GM18870 (cell line): ENCODE measurements around the gene PRKCE.

Source experiments
- ATAC-seq: cut with Tn5 transposase; IDR thresholded peaks from one replicate; pipeline ENCODE4 v1.9.1; 2021; ENCODE audit warnings: moderate library complexity; ENCODE audit not compliant: unreplicated experiment

The PRKCE gene

DNA sequence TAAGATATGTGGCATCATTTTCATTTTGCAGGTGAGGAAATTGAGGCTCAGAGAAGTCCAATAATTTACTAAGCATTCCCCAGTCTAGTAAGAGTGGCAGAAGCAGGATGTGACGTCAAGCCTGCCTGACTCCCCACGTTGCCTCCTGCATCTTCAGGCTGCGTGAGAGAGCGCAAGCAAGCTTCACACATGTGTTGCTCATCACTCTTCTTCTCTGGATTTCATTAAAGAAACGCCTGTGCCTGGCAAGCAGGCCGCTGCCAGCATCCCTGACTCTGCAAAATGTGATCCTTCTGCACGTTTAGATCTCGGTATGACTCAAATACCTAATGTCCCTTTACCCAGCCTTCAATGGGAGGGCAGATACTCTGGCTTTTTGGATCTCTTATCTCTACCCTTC, 96.8 kb downstream of the PRKCE start:
- no peak for ATAC-seq

DNA sequence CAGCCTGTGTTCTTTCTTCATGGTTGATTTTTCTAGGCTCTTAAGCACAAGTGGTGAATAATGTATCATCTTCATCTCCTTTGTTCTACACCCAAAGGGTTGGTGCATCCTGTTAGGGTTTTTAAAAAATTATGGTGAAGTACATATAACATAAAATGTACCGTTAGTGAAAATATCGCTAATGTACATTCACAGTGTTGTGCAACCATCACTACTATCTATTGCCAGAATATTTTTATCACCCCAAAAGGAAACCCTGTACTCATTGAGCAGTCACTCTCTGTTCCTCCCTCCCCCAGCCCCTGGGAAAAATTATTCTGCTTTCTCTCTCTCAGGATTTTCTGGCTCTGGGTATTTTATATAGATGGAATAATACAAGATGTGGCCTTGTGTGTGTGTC, 98.5 kb downstream of the PRKCE start:
- ATAC-seq = no peak

DNA sequence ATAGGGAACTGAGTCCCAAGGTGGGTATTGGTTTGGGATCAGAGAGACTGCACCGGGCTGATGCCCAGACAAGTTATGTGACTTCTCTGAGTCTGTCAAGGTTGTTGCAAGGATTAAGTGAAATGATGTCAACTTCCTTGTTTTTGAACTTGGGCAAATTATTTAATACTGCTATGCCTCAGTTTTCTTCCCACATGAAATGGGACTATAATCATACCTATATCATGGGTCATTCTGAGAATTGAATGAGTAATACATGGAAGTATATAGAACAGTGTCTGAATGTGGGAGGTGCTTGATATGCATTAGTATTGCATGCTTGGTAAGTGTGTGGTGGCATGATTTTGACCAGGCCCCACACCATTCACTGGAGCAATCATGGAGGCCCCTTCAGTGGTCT, 99.0 kb downstream of the PRKCE start:
- no peak for ATAC-seq

DNA sequence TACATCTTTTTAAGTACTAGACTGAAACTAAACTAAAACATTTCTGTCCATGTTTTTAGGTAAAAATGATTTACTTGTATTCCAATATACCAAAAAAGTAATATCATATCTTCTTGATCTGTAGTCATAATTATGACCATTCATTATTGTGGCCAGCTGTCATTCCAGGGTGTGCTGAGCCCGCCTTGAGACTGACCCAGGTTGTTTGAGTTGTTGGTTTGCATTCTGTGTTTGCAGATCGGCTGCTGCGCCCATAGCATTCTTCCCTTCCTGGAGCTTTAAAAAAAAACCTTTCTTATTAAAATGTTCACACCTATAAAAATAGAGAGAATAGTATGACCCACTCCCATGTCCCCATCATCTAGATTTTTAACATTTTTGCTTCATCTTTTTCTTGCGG, 101.9 kb downstream of the PRKCE start:
- ATAC-seq = no peak

DNA sequence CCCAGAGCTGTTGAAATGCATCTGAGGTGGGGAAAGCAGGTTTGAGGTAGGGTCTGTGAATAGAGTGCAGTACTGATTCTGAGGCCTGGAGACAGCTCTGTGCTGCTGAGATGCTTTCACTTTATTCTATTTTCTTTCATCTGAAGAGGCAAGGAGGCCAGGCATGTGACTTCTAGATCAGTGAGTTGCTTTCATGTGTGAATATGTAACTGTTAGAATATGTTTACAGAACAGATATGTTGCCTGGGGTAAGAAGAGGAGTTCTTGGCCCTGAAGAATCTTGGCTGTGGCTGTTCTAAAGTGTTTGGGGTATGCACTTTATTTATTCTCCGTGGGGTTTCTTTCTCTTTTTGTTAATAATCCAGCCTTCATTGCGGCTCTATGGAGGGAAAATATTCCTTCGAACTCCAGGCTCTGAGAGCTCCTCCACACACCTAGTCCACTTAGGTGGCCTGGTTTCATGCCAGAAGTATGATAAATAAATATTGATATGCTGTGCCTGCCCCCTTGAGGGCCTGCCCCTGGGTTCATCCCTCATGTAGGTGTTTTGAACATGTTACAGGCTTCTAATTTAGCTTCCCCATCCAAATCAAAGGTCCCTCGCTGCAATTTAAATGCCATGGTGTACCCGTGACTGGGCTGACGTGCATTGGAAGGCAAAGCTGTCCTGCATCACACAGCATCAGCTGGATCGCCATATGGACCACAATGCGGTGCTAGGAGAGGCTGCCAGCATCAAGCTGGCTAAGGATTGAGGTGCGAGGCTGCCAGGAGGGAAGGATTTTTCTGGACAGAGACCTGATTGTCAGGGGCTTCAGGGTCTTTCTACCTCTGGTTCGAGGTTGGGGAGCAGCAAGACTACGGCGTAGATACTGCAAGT, 102.9 kb downstream of the PRKCE start:
- no peak for ATAC-seq

DNA sequence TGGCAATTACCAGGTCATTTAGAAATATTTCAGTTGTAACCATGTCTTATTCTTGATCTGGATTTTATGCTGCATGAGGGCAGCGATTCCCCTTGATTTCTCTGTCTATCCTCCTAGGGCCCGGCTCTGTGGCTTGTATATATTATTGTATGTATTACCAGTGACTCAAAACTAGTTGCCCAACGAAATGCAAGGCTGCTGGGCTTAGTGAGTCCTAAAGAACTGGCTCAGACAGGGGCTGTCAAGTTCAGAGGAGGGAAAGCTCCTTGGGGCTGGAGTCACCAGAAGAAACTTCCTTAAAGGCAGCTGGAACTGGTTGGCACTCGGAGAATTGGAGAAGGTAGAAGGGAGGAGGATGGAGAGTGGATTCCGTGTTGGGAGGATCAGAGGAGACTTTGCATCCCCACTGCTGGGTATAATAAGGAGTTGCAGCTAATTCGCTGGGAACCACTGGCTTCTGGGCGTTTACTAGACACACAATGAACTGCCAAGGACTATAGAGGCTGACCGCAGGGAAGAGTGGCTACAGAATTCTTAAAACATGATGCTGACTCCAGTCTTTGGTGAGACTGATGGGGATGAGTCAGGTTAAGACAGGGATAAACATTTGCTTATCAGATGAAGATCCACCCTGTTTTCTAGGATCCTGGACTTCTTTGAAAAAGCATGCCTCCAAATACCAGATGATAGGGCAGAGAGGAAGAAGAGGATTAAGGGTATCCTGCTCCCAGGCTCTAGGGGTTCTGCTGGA, 104.3 kb downstream of the PRKCE start:
- no peak for ATAC-seq

DNA sequence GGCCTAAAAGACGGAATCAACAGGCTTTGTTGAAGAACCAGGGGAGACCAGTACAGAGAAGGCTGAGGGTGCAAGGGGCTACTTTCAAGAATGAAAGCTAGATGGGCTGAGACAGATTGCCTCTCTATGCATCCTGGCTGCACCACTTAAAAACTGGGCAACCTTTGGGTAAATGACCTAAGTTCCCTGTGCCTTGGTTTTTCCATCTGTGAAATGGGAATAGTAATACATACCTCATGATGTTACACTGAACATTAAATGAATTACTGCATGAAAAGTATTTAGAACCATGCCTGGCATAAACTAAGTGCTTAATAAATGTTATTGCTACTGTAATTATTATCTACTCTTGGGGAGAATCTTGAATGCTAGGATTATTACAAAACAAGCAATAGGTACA, 106.5 kb downstream of the PRKCE start:
- no peak for ATAC-seq

DNA sequence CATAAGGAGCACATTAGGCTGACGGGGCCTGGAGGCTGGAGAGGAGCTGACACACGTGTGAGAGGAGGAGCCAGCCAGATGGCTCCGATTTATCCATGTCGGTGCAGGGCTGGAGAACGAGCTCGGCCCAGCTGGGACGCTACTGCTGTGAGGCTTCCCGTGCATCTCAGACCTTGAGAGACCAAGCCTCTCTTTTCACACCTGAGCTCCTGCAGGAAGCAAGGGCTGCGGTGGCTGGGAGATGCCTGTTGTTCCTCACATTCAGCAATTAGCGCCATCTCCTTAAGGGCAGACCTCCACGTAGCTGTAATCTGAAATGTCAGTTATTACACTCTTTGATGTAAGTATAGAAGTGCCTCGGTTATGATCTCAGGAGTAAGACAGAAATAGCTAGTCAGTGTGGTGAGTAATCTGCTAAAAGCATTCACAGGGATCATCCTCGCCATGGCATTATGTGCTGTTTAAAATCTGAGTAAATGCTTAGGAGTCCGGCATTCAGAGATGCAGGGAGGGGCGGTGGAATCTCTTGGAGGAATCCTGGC, 107.9 kb downstream of the PRKCE start:
- ATAC-seq = no peak

DNA sequence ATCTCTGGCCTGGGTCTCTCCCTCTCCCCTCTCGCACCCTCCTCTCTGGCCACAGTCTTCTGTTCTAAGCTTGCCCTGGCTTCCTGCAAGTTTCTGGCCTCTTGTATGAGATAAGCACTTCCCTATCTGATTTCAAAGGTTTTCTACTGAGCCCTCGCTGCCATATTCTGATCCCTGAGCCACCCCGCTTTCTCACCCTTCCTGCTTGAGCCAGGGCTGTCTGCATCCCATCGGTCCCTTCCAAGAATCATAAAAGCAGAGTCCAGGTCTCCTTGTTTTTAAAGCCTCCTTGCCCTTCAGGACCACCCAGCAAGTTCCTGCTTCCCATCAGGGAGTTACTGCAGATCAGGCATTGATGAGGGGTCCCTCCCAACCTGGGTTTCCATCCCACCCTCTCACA, 110.2 kb downstream of the PRKCE start:
- no peak for ATAC-seq

DNA sequence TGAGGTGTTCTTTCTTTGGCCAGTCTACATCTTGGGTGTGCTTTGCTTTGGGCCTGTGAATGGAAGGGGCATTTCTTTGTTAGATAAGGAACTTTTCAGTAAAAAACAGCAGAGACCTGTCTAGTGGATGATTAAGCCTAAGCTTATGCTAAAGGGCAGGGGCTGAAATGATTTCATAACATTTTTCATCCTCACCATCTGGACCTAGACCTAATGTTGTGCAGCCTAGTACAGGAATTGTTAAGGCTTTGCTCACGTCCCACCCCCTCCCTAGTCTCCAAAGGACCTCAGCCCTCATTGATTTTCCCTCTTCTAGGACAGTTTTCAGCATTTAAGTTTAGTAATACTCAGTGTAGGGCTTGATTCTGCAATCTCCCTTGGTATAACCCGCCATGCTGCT, 111.8 kb downstream of the PRKCE start:
- ATAC-seq = no peak

DNA sequence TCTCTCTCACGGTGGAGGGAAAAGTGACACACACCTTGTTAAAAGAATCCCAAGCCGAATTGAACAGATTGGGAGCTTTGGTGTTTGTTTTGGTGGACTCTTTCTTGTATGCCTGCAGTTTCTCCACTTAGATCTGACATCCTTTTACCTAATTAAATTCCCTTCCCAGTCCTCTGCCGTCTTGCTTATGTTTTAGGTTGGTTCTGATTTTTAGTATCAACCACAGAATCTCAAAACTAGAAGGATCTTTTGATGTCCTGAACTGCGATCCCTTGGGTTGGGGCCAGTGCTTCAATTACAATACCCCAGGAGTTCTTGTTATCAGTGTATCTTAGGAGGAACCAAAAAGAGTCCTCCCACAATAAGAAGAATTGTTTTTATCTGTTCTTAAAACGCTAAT, 112.3 kb downstream of the PRKCE start:
- ATAC-seq = no peak

DNA sequence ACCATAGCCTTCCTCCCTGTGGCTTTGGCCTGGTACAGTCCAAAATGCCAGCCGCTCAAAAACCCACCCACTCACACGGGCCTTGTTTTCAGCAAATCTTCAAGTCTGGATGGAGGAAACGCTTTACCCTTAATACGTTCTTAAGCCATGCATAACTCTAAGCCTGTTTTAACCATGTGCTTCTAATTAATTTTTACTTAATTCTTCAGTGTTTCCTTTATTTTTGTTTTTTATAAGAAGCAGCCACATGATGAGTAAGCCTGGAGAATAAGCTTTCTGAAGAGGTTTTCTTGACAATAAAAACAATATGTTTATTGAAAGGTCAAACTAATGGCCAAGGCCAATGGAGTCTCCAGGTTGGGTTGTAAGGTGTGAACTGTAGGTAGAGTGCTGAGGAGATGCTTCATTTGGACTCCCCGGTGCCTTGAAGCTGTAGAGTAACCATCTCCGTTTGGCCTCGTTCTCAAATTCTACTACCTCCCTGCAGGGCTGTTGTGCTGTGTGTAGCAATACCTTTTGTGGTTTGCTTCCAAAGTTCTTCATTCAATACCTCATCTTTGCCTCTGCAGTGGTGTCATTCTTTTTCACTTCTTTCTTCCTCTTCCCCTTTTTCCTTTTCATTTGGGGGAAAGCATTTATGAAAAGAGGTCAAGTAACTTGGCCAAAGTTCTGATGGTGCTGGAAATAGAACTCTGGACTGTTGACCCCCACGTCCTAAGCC, 113.7 kb downstream of the PRKCE start:
- ATAC-seq = no peak

DNA sequence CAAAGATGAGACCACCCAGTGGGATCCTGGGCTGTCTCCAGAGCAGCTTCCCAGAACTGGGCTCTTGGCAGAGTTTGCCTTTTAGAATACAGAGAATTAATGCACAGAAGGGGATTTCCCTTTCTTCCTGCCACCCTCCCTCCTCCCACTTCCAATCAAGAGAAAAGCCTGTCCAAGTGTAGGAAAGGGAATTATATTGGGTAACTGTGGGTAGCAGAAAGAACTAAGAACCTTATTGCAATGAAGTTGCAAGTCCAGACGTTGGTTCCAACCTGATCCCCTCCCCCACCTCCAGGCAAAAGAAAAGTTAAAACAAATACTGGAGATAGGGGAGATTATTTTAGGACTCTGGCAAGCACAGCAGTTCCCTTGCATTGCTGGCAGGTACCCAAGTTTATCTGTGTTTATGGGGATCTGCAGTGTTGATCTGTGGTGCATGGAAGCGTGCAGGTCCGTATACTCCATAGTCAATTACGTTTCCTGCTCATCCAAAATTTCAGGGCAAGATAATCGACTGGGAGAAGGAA, 114.3 kb downstream of the PRKCE start:
- ATAC-seq = no peak

DNA sequence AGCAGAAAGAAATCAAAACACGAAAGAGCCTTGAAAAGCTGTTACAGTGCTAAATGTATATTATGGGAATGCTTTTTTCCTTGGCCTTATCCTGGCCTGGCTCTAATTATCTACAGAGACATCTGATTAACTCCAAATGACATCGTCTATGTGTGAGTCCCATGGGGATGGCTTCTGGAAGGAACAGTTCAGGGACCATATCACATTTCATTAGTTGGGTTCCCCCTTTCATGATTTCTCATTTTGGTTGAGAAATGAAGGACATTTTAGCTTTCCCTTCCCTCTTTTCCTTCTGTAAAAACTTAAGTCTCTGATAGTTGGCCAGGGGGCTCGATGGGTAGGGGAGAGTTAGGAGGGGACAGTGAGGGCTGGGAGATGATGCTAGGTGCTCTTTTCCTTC, 116.7 kb downstream of the PRKCE start:
- no peak for ATAC-seq

DNA sequence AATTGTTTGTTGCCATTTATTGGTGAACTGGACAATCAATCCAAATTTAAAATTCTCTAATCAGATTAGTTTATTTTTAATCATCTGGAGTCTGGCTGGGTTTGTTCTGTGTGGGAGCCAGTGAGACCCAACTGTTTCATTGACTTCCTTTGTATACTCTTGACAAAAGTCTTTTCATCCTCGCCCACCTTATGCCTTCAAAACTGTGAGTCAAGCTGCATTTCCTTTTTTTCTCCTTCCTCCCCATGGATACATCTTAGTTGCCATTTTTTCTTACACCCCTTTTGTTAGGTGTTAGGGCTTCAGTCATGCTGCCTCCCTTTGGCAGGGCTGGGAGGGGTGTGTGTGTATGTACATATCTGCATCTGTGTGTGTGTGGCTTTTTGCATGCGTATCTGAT, 117.6 kb downstream of the PRKCE start:
- no peak for ATAC-seq

DNA sequence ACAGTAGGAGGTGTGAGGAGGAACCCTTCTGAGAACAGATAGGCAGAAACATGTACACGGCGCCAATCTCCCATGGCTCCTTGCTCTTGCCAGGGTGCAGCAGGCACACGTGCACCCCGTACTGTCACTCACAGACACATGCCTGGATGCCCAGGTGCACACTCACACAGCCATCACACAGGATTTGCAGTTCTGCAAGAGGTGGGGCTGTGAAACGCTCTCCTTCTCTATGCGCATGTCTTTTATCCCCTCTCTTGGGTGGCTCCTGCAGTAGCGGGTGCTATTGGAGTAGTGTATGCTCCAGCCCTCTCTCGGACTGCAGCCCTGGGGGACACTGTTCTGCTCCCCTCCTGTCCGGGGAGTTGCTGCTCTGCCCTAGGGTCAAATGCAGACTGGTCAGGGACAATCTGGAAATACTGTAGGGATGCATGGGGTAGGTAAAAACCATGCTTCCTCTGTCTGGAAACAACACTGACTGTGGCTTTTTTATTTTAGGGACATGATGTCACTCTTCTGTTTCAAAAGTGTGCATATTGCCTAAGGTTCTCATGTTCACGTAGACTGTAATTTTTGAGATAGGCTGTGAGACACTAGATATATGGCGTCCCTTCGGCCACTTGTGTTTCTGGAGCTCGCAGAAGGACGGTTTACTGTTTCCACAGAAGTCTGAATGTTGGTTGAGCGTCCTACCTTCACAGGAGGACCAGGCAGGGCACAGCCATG, 118.5 kb downstream of the PRKCE start:
- ATAC-seq = no peak

DNA sequence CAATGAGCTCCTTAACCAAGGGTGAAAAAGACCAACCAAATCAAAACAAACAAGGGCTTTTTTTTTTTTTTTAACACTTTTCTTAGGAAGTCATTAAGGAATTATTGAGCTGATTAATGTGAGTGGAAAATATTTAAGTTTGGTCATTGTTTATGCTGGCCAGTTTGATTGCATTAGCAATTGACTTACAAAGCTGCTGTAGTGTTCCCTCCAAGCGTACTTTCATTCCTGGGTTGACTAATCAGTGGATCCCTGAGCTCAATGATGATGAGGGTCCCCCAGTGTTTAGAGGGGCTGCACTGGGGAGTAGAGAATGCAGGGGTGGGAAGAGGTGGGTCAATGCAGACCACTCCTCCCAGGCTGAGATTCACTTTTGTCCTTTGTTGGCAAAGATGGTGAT, 119.3 kb downstream of the PRKCE start:
- no peak for ATAC-seq

DNA sequence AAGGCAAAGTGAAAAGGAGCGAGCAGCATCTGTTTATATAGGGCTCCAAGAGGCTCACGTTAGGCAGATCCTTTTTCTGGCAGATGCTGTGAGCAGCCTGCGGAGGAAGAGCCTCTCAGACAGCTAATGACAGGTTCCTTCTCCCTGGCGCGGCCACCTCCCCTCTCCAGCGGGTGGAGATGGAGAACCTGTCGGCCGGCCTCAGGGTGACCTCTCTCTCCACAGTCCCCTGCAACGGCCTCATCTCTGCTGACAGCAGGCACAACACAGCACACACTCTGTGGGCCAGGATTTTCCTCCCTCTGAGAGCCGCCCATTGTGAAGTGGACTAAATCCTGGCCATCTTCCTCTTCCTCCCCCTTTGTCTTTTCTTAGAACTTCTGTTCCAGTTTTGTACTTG, 119.8 kb downstream of the PRKCE start:
- no peak for ATAC-seq

DNA sequence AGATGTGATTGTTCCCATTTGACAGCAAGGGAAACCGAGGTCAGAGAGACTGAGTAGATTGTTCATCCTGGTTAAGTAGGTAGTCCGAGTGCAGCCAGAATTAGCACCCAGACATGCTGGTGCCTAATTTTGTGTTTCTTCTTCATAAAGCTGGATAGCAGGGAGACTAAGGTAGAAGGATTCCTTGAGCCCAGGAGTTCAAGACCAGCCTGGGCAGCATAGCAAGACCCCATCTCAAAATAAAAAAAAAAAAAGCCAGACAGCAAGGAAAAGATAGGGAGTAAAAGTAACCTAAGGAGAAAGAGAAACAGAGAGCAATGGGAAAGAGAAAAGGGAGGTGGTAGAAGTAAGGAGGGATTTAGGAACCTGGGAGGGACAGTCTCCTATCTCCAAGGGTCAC, 120.6 kb downstream of the PRKCE start:
- no peak for ATAC-seq

DNA sequence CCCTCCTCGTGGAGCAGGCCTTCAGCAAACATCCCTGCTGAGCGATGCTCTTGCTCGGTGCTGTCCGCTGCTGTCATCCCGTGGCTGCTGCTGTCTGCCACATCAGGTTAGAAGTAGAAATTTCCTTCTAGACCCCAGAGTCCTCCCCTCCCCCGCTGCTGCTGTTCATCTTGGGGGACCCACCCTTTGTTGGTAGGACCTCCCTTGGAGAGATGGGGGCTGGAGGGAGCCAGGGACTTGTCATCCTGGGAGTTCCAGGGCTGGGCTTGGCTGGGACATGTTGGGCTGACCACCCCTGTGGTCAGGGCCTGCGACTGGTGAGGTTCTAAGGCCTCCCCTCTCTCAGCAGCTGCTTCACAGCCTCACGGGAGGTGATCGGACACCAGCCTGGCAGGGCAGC, 122.4 kb downstream of the PRKCE start:
- ATAC-seq = no peak
